ENCODE data around the gene AJM1.

DNA sequence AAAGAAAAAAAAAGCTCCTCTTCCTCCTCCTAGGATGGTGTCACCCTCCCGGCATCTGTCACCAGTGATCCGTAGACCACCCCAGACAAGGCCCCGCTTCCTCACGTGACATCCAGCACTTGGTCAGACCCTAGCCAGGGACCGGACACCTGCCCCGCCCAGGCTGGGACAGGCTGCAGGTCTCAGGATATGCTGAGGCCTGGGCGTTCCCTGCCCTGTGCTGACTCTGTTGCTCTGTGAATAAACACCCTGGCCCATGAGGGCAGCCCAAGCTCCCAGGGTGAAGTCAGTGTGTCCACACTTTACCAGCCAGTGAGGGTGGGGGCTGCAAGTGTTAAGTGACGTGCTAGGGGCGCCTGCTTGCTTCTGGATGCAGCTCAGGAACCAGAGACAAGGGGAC lies 18.3 kb downstream of the AJM1 start:
- no peak for TF ChIP-seq SIN3A (IDR thresholded peaks at IDR 0.05; ENCODE audit: low read depth)
- no peak for TF ChIP-seq RAD21 (IDR thresholded peaks at IDR 0.05; ENCODE audit: low read depth)
- no peak for TF ChIP-seq EGR1 (IDR thresholded peaks at IDR 0.05; ENCODE audit: low read depth)
- TF ChIP-seq POLR2AphosphoS5 (IDR thresholded peaks at IDR 0.05; ENCODE audit: low read depth, low read length) = 0 out of 2 replicates have a peak, but pooled peaks have one; percentile 7
- TF ChIP-seq, protein P1, sequence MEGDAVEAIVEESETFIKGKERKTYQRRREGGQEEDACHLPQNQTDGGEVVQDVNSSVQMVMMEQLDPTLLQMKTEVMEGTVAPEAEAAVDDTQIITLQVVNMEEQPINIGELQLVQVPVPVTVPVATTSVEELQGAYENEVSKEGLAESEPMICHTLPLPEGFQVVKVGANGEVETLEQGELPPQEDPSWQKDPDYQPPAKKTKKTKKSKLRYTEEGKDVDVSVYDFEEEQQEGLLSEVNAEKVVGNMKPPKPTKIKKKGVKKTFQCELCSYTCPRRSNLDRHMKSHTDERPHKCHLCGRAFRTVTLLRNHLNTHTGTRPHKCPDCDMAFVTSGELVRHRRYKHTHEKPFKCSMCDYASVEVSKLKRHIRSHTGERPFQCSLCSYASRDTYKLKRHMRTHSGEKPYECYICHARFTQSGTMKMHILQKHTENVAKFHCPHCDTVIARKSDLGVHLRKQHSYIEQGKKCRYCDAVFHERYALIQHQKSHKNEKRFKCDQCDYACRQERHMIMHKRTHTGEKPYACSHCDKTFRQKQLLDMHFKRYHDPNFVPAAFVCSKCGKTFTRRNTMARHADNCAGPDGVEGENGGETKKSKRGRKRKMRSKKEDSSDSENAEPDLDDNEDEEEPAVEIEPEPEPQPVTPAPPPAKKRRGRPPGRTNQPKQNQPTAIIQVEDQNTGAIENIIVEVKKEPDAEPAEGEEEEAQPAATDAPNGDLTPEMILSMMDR (IDR thresholded peaks at IDR 0.05 in 2 of 3, conservative IDR thresholded peaks at IDR 0.05 in 1 of 3; ENCODE audit: borderline replicate concordance in 1 of 3, insufficient read depth in 1 of 3, low read depth in 2 of 3, low read length in 2 of 3) = no peak
- TF ChIP-seq POLR2A (IDR thresholded peaks at IDR 0.05; ENCODE audit: borderline replicate concordance, extremely low read depth, insufficient read depth, insufficient read length) = no peak
